ENCODE data around the gene TNFAIP3.

TNFAIP3 gene

GRCh38 chr6:137870308-137870644 lies 3.2 kb downstream of the TNFAIP3 start:
- ATAC-seq = no peak
- TF ChIP-seq OSR1 (CRISPR knock-in tag; IDR thresholded peaks at IDR 0.05) (no peak), TOX (CRISPR knock-in tag; IDR thresholded peaks at IDR 0.05; ENCODE audit: borderline replicate concordance) (no peak), PATZ1 (CRISPR knock-in tag; IDR thresholded peaks at IDR 0.05; ENCODE audit: borderline replicate concordance) (no peak), POU6F1 (CRISPR knock-in tag; IDR thresholded peaks at IDR 0.05; ENCODE audit: borderline replicate concordance, low read depth) (no peak), SNAI2 (CRISPR knock-in tag; IDR thresholded peaks at IDR 0.05) (no peak), RARB (CRISPR knock-in tag; IDR thresholded peaks at IDR 0.05) (no peak), ZNF565 (CRISPR knock-in tag; conservative IDR thresholded peaks at IDR 0.05; ENCODE audit: low read depth) (no peak), ISL1 (CRISPR knock-in tag; IDR thresholded peaks at IDR 0.05) (no peak), BACH2 (CRISPR knock-in tag; IDR thresholded peaks at IDR 0.05; ENCODE audit: borderline replicate concordance) (no peak), CSDC2 (CRISPR knock-in tag; IDR thresholded peaks at IDR 0.05) (no peak), ZFP3 (CRISPR knock-in tag; IDR thresholded peaks at IDR 0.05) (no peak), ESRRG (CRISPR knock-in tag; IDR thresholded peaks at IDR 0.05) (no peak), CSRNP3 (CRISPR knock-in tag; IDR thresholded peaks at IDR 0.05) (no peak), ZFP30 (CRISPR knock-in tag; IDR thresholded peaks at IDR 0.05) (no peak), ZNF8 (CRISPR knock-in tag; IDR thresholded peaks at IDR 0.05) (no peak), ARNTL (CRISPR knock-in tag; IDR thresholded peaks at IDR 0.05; ENCODE audit: borderline replicate concordance, low read depth) (no peak)

GRCh38 chr6:137870744-137871247 lies 3.7 kb downstream of the TNFAIP3 start:
- no peak for ATAC-seq

GRCh38 chr6:137871291-137871690 lies 4.2 kb downstream of the TNFAIP3 start:
- ATAC-seq = no peak
- TF ChIP-seq TOX (CRISPR knock-in tag; IDR thresholded peaks at IDR 0.05; ENCODE audit: borderline replicate concordance) (no peak), ESRRG (CRISPR knock-in tag; IDR thresholded peaks at IDR 0.05) (no peak), ZNF8 (CRISPR knock-in tag; IDR thresholded peaks at IDR 0.05) (no peak), ZC3H10 (CRISPR knock-in tag; IDR thresholded peaks at IDR 0.05) (no peak), RARB (CRISPR knock-in tag; IDR thresholded peaks at IDR 0.05) (no peak), ISL1 (CRISPR knock-in tag; IDR thresholded peaks at IDR 0.05) (no peak), TCF4 (CRISPR knock-in tag; IDR thresholded peaks at IDR 0.05; ENCODE audit: borderline replicate concordance) (no peak)

More at GRCh38 chr6:137870744-137871247, 3.7 kb downstream of the TNFAIP3 start:
- TF ChIP-seq ZC3H10 (CRISPR knock-in tag; IDR thresholded peaks at IDR 0.05) (no peak), TCF4 (CRISPR knock-in tag; IDR thresholded peaks at IDR 0.05; ENCODE audit: borderline replicate concordance) (no peak), ZFP3 (CRISPR knock-in tag; IDR thresholded peaks at IDR 0.05) (no peak)

GRCh38 chr6:137871831-137872454 lies 4.9 kb downstream of the TNFAIP3 start:
- no peak for ATAC-seq
- TF ChIP-seq CSDC2 (CRISPR knock-in tag; IDR thresholded peaks at IDR 0.05) (no peak), PPARA (CRISPR knock-in tag; IDR thresholded peaks at IDR 0.05; ENCODE audit: borderline replicate concordance) (no peak), ZC3H10 (CRISPR knock-in tag; IDR thresholded peaks at IDR 0.05) (no peak), CSRNP3 (CRISPR knock-in tag; IDR thresholded peaks at IDR 0.05) (no peak), ZNF565 (CRISPR knock-in tag; conservative IDR thresholded peaks at IDR 0.05; ENCODE audit: low read depth) (no peak), GLIS3 (CRISPR knock-in tag; IDR thresholded peaks at IDR 0.05) (no peak), PATZ1 (CRISPR knock-in tag; IDR thresholded peaks at IDR 0.05; ENCODE audit: borderline replicate concordance) (no peak), BACH2 (CRISPR knock-in tag; IDR thresholded peaks at IDR 0.05; ENCODE audit: borderline replicate concordance) (no peak), TOX (CRISPR knock-in tag; IDR thresholded peaks at IDR 0.05; ENCODE audit: borderline replicate concordance) (no peak), ESRRG (CRISPR knock-in tag; IDR thresholded peaks at IDR 0.05) (no peak), ZFP3 (CRISPR knock-in tag; IDR thresholded peaks at IDR 0.05) (no peak), TSHZ2 (CRISPR knock-in tag; IDR thresholded peaks at IDR 0.05) (no peak), ISL1 (CRISPR knock-in tag; IDR thresholded peaks at IDR 0.05) (no peak), TCF4 (CRISPR knock-in tag; IDR thresholded peaks at IDR 0.05; ENCODE audit: borderline replicate concordance) (no peak), OSR1 (CRISPR knock-in tag; IDR thresholded peaks at IDR 0.05) (no peak), SNAI2 (CRISPR knock-in tag; IDR thresholded peaks at IDR 0.05) (no peak), ZNF8 (CRISPR knock-in tag; IDR thresholded peaks at IDR 0.05) (no peak)

Measured in SK-N-SH treated with all-trans-retinoic acid at 6 μM for 48 hours (cell line).